Measurements from ENCODE around the gene SOX13.
"Not testable (repeated sequence)": the region's sequence is repeated elsewhere in the genome, so short reads cannot be mapped to it uniquely, and the experiment has no call there.

The SOX13 gene

DNA sequence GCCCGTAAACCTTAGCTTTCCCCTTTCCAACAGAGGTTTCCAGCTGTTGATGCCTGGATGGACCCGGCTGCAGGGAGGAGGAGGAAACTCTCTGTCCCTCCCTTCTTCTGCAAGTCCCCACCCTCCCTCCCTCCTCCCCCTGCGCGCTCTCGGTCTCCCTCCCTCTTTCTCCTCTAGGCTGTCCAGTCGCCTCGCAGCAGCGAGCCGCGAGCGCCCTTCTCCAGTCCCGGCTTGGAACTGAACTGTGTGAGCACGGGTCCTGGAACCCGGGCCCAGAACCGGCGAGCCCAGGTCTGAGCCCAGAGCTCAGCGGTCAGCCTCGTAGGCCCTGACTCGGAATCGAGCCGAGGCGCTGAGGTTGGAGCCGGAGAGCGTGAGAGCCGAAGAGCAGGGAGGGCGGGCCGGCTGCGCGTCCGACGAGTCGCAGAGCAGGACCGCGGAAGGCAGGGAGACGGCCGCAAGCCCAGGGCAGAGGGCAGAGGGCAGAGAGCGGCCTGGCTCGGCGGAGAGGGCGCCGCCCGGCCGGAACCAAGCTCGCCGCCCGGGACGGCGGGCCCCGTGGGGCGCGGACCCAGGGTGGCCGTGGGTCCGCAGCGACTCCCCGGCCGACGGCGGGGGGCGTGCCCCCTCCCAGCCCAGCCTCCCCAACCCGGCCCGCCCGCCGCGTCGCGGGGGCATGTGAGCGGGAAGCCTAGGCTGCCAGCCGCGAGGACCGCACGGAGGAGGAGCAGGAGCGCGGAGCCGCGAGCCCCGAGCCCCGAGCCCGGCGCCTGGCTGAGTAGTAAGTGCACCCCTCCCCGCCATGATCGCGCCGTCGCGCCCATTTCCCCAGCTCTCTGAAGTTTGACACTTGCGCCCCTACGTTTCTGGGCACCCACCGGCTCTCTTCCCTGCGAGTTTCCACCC is at the start of gene SOX13:
TSS of gene SOX13 (plus strand) at position 185 of the 906 bp plus-strand sequence. CDS start 39,801 bp downstream, outside the sequence.
- peak; percentile 90 for DNase-seq (ENCODE audit: low read depth)

DNA sequence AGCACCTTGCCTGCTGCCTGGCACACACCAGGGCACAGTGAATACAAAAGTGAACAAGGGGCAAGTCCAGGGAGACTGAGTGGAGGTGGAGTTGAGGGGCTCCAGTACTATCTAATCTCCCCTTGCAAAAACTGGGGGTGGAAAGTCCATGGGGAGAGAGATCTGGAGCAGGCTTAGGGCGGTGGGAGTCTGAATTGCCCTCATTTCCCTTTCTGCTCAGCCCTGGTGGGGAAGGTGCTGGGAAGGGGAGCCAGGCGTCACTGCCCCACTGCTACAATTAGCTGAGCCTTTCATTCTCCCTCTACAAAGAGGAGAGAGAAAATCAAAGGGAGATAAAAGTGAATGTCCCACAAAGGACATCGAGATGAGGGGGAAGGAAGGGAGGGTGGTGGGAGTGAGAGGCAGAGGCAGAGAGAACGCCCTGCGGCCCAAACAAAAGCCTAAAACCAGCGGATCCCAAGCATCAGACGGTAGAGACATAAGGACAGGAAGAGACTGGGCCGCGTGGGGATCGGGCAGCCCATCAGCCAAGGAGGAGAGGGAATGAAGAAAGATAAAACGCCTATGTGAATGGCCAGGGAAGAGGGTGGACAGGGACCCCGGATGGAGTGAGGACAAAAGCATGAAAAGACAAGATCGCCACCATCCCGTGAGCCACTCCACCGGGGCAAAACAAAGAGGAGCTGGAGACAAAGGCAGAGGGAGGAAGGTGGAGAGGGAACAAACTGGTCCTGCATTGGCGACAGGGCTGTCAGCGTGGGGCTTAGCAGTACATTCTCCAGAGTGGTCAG is 46.8 kb upstream of the SOX13 start:
- DNase-seq (ENCODE audit: low read depth): no peak

DNA sequence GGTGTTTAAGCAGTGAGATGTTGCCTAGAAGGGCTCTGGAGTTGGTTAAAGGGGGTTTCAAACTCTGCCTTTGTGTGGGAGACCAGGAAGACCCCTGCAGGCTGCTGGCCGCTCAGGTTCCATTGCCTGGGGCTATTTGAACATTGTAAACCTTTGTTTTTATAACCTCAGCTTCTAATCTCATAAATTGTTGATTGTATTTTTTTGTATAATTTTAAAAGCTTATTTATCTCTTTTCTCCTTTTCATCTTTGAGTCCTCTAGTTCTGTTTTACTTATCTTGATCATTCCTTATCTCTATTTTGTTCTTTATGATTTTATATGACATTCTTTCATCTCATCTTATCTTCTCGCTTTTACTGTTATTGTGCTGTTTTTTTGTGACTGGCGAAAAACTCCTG is 45.5 kb upstream of the SOX13 start:
- no peak for DNase-seq (ENCODE audit: low read depth)

DNA sequence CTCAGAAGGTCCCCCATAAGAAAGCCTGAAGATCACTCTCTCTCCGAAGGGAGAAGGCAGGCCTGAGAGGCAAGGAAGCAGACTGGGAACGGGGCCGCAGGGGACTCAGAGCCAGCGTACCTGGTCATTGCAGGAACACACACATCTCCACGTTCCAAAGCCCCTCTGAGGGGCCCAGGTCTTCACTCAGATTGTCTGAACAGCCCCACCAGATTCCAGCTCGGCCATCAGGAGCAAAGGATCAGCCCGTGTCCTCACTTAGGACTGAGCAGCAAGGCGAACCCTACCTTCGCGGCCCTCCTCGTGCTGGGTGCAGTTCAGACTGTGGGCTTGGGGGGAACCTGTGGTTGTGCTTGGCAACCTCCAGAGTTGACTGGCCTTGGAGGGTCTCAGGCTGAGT is 43.9 kb upstream of the SOX13 start:
- DNase-seq (ENCODE audit: low read depth): no peak

DNA sequence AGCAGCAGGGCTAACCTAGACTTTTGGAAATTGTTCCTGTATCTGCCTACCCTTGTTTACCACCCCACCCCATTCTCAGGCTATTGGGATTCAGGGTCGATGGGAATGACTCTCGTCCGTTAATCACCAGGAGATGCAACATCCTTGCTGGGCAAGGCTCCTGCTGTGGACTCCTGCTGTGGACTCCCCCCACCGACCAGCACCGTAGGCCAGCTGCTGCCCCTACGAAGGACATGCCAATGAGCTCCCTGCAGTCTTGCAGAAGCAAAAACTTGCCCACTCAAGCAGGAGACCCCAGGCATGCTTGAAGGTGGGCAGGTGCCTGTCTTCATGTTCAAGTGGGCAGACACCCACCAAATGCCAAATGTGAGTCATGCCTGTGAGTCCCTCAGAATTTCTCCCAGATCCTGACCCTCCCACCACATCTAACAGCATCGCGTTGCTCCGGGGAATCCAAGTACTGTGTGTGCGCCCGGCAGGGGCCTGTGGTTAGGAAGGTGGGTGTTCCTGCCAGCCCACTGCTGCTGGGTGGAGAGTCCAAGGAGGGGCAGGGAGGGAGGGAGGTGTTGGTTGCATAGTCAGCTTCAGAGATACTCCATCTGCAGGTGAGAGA is 41.7 kb upstream of the SOX13 start:
- no peak for DNase-seq (ENCODE audit: low read depth)

DNA sequence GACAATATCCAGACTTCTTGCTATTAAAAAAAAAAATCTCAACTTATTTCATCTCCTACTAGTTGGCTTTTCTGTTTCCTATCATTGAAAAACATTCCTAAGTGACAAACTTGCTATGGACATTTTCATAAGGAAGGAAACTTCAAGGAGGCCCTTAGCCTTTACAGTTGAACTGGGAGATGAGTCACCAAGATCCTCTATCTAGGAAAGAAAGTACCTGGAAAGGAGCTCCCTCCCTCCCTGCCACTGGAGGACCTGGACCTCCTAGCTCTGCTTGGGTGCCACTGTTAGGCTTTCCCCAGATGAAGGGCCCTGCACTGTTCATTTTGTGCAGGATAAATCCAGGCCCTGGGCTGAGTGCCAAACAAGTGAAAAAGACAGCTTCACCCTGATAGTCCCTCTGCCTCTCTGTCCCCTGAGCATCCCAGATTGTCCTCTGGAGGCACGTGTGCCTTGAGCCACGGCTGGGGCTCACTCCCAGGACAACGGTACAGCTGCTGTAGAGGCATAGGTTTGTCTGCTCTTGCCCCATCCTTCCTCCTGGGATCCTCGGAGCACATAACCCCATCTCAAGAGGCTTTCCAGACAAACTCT is 40.2 kb upstream of the SOX13 start:
- DNase-seq (ENCODE audit: low read depth): peak; percentile 6

DNA sequence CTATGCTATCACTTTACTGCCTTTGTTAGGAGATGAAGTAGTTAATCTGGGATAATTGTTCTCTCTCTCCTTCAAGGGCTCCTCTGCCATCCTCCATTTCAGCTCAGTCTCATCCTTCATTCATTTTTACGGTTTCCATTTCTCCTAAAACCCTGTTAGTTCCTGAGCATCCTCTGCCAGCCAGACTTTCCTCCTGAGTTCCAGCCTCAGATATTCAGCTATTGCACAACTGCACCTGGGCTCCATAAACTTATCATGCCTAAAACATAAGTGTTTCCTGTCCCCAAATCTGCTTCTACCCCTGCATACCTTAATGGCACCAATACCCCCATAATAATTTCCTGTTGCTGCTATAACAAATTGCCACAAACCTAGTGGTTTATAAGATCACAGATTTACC is 39.6 kb upstream of the SOX13 start:
- no peak for DNase-seq (ENCODE audit: low read depth)

DNA sequence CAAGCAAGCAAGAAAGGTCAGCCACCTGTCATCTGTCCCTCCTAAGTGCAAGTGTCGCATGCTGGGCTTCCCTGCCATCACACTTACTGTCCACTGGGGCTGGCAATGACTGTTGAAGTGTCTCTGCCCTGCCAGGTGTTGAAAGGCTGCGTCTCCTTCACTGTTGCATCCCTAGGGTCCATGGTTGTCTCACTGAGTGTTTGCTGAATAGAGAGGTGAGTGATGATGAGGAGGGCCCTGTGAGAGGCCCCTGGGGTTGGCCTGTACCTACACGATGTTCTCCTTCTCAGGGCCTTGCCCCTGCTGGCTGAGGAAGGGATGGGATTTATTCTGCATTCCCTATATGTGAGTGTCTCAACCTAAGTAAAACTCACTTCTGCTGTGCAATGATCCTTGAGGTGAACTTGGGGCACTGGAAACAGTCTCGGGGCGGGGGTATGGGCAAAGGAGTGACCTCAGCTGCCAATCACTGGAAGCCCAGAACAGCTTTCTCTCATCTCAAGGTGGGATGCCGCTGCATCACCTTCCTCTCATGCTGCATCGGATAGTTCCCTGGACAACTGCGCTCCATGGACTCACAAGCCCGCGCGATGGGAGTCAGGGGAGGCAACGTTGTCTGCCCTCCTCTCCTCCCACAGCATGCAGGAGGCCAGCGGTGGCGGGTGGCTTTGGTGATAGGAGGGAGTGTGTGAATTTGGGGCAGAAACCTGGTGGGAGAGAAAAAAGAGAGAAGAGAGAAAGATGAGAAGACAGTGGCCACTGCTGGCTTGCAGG is 35.8 kb upstream of the SOX13 start:
- DNase-seq (ENCODE audit: low read depth): no peak

DNA sequence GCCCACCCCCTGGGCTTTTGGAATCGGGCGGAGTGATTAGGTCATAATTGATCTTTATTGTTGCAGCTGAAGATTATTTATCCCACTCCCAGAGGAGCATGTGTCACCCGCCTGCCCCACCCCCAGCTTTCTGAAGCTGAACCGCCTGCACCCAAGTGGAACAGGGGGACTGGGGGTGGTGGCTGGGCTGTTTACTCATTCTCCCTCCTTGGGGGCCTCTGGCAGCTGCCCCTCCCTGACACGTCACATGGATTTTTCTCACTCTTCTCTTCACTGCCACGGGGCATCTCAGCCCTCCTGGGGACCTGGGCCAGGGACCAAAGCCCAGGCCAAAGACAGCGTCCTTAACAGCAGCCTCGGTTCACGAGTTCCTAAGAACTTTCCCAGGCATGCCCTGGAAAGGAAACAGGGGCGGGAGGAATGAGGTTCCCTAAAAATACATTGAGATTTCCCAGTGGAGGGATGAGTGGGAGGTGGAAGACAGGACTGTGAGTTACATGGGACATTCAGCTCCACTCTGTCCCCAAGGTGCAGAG is 31.6 kb upstream of the SOX13 start:
- DNase-seq (ENCODE audit: low read depth): no peak

DNA sequence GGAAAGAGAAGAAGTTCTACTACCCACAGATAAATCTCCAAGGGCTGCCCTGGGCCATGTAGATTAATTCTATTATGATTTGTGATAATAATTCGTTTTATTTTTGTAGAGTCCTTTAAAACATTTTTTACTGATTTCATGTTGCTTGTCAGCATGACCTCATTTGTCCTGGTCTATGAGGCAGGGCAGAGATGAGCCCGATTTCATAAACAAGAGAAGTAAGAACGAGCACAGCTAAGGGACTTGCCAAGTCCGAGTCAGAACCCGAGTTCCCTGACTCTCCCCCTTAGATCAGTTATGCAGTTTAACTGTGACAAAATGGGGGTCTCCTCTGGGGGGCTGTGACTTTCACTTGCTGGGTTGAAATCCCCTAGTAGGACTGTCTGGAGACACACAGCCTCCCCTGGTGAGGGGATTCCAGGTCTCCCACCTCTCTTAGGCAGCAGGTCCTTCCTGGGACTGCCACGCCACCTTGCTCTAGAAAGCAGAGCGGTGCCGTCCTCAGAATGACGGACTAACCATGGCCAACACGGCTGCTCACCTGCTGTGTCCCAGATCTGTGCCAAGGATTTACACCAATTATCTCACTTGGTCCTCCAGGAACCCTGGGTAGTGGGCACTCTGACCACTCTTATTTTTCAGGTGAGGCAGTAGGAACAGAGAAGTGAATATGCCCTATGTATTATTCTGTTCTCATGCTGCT is 31.0 kb upstream of the SOX13 start:
- DNase-seq (ENCODE audit: low read depth): peak; percentile 22

DNA sequence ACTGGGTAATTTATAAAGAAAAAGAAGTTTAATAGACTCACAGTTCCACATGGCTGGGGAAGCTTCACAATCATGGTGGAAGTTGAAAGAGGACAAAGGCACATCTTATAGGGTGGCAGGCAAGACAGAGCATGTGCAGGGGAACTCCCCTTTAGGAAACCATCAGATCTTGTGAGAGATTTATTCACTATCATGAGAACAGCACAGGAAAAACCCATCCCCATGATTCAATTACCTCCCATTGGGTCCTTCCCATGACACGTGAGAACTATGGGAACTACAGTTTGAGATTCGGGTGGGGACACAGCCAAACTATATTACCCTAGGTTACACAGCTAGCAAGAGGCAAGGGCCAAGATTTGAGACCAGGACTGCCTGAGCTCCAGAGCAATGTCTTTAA is 30.4 kb upstream of the SOX13 start:
- DNase-seq (ENCODE audit: low read depth): no peak

DNA sequence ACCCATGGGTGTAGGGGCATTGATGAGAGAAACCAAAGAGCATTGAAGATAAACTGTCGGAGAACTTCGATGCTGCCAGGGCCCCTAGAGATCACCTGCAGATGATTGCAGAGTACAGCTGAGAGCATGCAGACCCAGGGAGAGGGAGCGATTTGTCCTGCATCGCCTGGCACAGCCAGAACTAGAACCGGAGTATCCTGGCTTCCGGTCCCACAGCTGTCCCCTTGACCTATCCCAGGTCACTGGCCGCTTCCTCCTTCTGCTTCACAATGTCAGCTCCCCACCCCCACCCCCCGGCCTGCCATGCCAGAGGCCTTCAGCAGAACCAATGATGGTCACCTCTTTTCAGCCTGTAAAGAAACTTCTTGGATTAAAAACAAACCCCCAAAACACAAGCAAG is 29.2 kb upstream of the SOX13 start:
- DNase-seq (ENCODE audit: low read depth): no peak

DNA sequence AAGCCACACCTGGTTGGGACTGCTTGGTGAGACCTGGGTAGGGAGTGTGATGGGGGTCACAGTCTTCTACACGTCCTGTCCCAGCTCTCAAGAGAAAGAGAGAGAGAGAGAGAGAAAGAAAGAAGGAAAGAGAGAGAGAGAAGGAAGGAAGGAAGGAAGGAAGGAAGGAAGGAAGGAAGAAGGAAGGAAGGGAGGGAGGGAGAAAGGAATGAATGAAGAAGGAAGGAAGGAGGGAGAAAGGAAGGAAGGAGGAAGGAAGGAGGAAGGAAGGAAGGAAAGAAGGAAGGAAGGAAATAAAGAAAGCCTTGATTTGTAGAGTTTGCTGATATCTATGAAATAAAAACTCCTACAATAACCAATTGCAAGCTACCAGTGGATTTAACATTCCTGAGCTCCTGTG is 28.5 kb upstream of the SOX13 start:
- no peak for DNase-seq (ENCODE audit: low read depth)

DNA sequence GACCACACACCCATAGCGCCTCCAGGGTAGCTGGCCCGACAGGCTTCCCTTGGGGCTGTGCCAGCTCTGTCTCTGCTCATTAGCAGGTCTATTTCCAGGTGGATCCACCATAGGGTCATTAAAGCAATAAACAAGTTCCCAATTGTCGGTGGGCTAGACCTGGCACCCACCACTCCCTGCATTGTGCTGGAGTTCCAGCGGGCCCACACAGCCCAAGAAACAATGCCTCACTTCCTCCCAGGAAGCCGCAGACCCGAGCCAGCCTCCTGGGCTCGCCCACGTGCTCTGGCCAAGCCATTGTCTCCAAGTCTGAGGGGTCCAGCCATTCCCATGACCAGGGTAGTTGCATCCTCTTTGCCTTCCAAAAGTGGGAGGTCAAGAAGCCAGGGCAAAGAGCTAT is 27.5 kb upstream of the SOX13 start:
- DNase-seq (ENCODE audit: low read depth): no peak

DNA sequence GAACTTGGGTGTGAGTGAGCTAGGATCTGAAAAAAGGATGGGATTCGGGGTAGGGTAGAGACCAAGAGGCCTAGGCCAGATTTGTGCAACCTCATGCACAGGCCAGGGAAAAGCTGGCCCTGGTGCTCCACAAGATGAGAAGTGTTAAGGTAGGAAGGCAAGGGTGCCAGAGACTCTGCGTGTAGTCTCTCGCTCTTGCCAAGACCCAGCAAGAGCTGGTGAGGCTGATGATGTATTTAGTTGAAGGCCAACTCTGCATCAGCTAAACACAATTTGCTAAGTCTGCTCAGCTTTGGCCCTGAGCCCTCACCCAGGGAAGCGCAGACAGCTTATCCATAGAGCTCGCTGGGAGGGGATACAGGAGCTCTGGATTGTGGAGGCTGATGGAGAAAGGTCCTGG is 26.6 kb upstream of the SOX13 start:
- no peak for DNase-seq (ENCODE audit: low read depth)

DNA sequence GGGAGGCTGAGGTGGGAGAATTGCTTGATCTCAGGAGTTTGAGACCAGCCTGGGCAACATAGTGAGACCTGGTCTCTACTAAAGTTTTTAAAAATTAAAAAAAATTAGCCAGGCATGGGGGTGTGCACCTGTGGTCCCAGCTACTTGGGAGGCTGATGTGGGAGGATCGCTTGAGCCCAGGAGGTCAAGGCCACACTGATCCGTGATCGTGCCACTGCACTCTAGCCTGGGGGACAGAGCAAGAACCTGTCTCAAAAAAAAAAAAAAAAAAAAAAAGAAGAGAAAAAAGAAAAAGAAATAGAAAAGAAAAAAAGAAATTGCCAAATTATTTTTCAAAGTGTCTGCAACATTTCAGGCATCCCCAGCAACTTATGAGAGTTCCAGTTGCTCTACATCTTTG is 24.1 kb upstream of the SOX13 start:
- not testable (repeated sequence) for DNase-seq (ENCODE audit: low read depth)

DNA sequence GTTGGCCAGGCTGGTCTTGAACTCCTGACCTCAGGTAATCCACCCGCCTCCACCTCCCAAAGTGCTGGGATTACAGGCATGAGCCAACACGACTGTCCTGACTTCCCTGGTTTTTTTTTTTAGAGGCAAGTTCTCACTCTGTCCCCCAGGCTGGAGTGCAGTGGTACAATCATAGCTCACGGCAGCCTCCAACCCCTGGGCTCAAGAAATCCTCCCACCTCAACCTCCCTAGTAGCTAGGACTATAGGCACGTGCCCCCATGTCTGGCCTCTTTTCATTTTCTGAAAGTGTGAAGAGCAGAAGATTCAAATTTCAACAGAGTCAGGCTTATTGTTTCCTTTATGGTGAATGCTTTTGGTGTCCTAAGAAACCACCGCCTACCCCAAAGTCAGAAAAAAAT is 21.7 kb upstream of the SOX13 start:
- no peak for DNase-seq (ENCODE audit: low read depth)

DNA sequence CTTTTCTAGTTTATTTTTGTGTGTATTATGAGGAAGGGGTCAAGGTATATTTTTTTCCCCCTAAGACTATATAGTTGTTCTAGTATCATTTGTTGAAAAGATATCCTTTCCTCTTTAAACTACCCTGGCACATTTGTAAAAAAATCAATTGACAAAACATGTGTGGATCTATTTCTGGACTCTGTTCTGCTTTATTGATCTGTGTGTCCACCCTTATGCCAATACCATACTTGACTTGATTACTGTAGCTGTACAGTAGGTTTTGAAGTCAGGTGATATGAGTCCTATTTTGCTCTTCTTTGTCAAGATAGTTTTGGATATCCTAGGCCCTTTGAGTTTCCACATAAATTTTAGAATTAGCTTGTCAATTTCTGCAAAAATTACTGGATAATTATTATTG is 21.2 kb upstream of the SOX13 start:
- DNase-seq (ENCODE audit: low read depth): no peak

DNA sequence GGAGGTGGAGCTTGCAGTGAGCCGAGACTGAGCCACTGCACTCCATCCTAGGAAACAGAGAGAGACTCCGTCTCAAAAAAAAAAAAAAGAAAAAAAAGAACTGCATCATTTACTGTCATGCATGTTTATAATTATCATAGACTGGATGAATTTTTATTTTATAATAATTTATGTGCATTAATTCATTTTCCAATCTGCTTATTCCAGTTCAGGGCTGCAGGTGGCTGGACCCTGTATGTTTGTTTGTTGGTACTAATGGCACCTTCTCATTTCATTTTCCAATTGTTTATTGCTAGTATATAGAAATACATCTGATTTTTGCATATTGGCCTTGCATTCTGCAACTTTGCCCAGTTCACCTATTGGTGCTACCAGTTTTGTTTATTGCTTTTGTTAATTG is 19.0 kb upstream of the SOX13 start:
- DNase-seq (ENCODE audit: low read depth): no peak

DNA sequence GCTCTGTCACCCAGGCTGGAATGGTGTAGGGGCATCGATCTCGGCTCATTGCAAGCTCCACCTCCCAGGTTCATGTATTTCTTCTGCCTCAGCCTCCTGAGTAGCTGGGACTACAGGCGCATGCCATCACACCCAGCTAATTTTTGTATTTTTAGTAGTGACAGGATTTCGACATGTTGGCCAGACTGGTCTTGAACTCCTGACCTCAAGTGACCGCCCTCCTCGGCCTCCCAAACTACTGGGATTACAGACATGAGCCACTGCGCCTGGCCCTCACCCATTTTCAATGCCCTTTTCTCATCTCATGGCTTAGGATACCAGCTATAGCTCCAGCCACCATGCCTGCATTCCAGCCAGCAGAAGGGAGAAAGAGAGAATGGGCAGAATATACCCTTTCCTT is 12.9 kb upstream of the SOX13 start:
- no peak for DNase-seq (ENCODE audit: low read depth)

DNA sequence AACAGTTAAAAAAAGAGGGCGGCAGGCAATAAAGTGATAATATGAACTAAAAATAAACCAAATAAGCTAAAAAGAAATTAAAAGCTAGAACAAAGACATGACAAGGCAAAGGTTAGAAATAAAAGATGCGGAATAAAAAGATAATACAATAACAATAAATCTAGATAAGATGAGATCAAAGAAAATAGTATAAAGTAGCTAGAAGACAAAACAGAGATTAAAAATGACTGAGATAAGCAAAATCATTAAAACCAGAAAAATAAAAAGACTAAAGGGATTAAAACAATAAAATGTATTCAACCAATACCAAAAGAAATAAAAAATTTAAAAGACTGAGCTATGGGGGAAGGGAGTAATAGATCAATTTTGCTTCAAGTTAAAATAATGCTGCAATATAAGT is 10.8 kb upstream of the SOX13 start:
- DNase-seq (ENCODE audit: low read depth): no peak

Data from amniotic epithelial cell (primary cell).